ENCODE results near the gene ALDH1A3. TPM values are rescaled to one million over a fixed set of nuclear protein-coding genes. Genes with fewer than 3 reads are reported as not detected.

The ALDH1A3 gene
- total and polyA plus RNA-seq, 2 donors (not counting 1 experiment from before 2014, with no cell fraction given) = not detected

DNA sequence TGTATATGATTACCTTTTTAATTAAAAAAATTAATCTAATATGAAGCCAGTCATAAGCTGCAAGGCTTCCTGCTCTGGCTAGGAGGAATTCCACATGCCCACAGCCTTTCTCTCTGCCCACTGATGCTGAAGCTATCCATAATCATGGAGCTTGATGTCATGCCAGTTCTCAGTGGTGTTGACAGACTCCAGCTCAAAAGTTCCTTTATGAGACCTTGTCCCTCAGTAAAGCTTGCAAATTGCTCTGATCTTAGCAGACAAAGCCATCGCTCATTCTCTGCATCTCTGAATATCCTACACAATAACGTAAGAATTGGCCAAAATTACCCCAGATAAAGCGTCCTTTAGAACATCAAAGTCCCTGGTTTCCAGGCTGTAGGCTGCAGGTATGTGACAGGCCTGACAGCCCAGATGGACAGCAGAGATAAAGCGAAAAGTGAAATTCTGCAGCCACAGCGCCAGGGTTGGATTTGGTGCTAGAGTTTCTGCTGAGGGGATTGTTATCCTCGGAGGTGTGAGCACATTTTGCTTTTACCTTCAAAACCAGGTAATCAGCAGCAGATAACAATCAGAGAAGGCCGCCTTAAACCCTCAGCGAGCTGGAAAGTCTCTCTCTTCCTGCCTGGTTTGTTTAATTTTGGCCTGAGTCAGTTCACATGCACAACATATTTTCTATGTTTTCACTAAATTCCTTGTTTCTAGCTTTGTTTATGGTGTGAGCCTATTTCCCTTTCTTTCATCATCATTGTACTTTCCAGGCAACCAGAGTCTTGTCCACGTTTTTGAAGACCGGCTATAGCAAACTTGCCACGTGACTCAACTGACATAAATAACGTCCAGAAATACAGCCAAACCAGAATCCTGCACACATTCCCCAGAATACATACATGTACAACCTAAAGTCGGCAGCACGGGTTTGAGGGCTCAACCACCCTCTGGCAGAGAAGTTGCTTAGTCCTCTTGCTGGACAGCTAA, 36.6 kb upstream of the ALDH1A3 start:
- no peak overlapping the region for H2AFZ ChIP-seq (ENCODE audit: insufficient read depth, low read depth, low read length, poor library complexity, severe bottlenecking)

More for the DNA sequence above, 36.6 kb upstream of the ALDH1A3 start:
- H3K36me3 ChIP-seq (replicated peaks in 1 of 2; ENCODE audit: control extremely low read depth in 1 of 2, control insufficient read depth in 1 of 2, extremely low read depth in 1 of 2, insufficient read depth in 2 of 2, low read length in 1 of 2) = no peaks in the 10 kb centered on the region
- TF ChIP-seq EZH2 (IDR thresholded peaks at IDR 0.05; ENCODE audit: borderline replicate concordance, insufficient read depth, low read depth, low read length, poor library complexity, severe bottlenecking) (no peak), CTCF (IDR thresholded peaks at IDR 0.05) (no peak)
- H3K9me3 ChIP-seq (ENCODE audit: control extremely low read depth in 1 of 3, control insufficient read depth in 2 of 3, insufficient read depth in 1 of 3, low read length in 2 of 3) = no peaks in the 10 kb centered on the region
- H3K79me2 ChIP-seq (ENCODE audit: control insufficient read depth, insufficient read depth, low read length) = no peaks in the 10 kb centered on the region
- no peaks in the 10 kb centered on the region for H4K20me1 ChIP-seq (ENCODE audit: control insufficient read depth, insufficient read depth, low read length, poor library complexity, severe bottlenecking)
- no peak for DNase-seq
- no peaks in the 10 kb centered on the region for H3K4me1 ChIP-seq (ENCODE audit: control insufficient read depth in 2 of 2, insufficient read depth in 2 of 2, low read length in 2 of 2)
- WGBS (ENCODE audit: insufficient coverage) = 89% methylated on average over 7 of the region's 14 CpGs
- ATAC-seq (ENCODE audit: low read depth) = no peak
- peaks cover 0 to 3% (median 1%) of the 10 kb centered on the region in 4 experiments for H3K27me3 ChIP-seq (replicated peaks in 1 of 4; ENCODE audit: control extremely low read depth in 1 of 4, control insufficient read depth in 3 of 4, insufficient read depth in 4 of 4, low read length in 3 of 4)
- no peaks in the 10 kb centered on the region for H3K4me1 Mint-ChIP-seq
- no peak overlapping the region for H3K9ac ChIP-seq (ENCODE audit: low read length)
- H3K4me2 ChIP-seq (replicated peaks; ENCODE audit: low read depth, low read length, poor library complexity, severe bottlenecking) = no peak overlapping the region
- no peak overlapping the region for H3K27ac Mint-ChIP-seq
- H3K4me3 ChIP-seq (ENCODE audit: control extremely low read depth in 1 of 5, extremely low read depth in 1 of 5, insufficient read depth in 1 of 5, low read depth in 2 of 5, low read length in 4 of 5) = no peak overlapping the region
- peaks cover 18% of the 10 kb centered on the region for H3K27me3 Mint-ChIP-seq
- intact Hi-C loops (cut with micrococcal nuclease) = no loop called here
- no peak overlapping the region for H3K4me3 Mint-ChIP-seq
- ChIA-PET CTCF (interaction anchor here (0.7 kb wide), 1 partner anchor 164 kb away, joined by 4 read pairs; no protein-coding TSS in a partner anchor), POLR2A (no interaction called here)
- H3K9me3 Mint-ChIP-seq (ENCODE audit: insufficient read depth) = no peaks in the 10 kb centered on the region
- H3K27ac ChIP-seq (ENCODE audit: low read length in 2 of 2) = no peak overlapping the region

All from B cell (primary cell).